VCaP (cell line): Measurements from ENCODE around the gene SLC4A7.
"Not testable (repeated sequence)": the region's sequence is repeated elsewhere in the genome, so short reads cannot be mapped to it uniquely, and the experiment has no call there.

Experiments
- H3K27ac ChIP-seq: fragments of 450-650 bp; 2 replicates; pipeline ENCODE4 v1.5.1; 2017
- TF ChIP-seq, protein P1 (sequence below): fragments of 450-650 bp; conservative IDR thresholded peaks from 2 replicates; pipeline ENCODE4 v1.5.1; 2017; ENCODE audit warnings: mild to moderate bottlenecking, moderate library complexity

The SLC4A7 gene

DNA sequence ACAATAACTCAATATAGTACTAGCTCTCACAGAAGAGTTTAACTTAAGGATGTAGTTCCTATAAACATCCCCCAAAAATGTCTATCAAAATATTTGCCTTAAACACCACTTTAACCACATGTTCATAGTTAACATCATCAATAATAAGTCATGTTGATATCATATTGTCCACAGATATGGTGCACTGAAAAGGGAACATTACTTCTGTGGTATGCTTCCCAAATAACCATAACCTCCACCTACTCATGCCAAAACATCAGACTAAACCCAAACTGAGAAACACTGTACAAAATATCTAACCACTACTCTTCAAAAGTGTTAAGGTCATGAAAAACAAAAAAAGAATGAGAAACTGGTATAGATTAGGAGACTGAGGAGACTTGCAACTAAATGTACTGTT is 32.9 kb downstream of the SLC4A7 start:
- H3K27ac ChIP-seq: no peak overlapping the region
- TF ChIP-seq, protein P1, sequence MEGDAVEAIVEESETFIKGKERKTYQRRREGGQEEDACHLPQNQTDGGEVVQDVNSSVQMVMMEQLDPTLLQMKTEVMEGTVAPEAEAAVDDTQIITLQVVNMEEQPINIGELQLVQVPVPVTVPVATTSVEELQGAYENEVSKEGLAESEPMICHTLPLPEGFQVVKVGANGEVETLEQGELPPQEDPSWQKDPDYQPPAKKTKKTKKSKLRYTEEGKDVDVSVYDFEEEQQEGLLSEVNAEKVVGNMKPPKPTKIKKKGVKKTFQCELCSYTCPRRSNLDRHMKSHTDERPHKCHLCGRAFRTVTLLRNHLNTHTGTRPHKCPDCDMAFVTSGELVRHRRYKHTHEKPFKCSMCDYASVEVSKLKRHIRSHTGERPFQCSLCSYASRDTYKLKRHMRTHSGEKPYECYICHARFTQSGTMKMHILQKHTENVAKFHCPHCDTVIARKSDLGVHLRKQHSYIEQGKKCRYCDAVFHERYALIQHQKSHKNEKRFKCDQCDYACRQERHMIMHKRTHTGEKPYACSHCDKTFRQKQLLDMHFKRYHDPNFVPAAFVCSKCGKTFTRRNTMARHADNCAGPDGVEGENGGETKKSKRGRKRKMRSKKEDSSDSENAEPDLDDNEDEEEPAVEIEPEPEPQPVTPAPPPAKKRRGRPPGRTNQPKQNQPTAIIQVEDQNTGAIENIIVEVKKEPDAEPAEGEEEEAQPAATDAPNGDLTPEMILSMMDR: no peak

DNA sequence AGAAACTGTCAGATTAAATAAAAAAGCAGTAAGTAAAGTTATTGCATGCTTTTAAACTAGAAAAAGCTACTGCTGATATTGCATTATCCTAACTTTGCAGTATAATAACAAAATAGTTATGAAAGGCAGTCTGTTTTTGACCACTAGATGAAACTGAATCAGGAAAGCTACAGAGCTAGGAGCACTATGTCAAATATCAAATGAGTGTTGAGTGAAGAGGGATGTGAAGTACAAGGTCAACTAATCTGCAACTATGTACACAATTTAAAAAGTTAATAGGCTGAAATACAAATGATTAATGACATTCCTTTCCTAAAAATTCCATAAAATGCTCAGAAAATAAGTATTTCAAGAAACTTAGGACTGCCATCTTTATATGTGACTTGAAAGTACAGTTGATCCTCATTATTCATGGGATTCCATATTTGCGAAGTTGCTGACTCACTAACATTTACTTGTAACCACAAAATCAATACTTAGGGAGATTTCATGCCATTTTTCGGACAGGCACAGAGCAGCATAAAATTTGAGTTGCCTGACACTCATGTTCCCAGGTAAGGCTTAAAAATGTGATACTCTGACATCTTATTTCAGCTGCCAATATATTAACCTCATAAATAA is 34.5 kb downstream of the SLC4A7 start:
- TF ChIP-seq, protein P1: no peak
- no peak overlapping the region for H3K27ac ChIP-seq

DNA sequence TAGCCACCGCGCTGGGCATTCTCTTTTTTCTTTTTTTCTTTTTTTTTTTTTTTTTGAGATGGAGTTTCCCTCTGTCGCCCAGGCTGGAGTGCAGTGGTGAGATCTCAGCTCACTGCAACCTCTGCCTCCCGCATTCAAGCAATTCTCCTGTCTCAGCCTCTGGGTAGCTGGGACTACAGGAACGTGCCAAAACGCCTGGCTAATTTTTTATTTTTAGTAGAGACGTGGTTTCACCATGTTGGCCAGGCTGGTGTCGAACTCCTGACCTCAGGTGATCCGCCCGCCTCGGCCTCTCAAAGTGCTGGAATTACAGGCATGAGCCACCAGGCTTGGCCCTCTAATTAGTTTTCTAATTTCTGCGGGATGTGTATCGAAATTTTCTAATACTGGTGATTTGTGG is 41.2 kb downstream of the SLC4A7 start:
- not testable (repeated sequence) for H3K27ac ChIP-seq

DNA sequence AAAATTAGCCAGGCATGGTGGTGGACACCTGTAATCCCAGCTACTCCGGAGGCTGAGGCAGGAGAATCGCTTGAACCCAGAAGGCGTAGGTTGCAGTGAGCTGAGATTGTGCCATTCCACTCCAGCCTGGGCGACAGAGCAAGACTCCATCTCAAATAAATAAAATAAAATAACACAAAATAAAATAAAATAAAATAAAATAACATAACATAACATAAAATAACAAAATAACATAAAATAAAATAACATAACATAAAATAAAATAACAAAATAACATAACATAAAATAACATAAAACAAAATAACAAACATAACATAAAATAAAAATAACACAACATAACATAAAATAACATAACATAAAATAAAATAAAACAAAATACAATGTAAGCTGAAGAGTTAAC is 45.8 kb downstream of the SLC4A7 start:
- not testable (repeated sequence) for H3K27ac ChIP-seq

DNA sequence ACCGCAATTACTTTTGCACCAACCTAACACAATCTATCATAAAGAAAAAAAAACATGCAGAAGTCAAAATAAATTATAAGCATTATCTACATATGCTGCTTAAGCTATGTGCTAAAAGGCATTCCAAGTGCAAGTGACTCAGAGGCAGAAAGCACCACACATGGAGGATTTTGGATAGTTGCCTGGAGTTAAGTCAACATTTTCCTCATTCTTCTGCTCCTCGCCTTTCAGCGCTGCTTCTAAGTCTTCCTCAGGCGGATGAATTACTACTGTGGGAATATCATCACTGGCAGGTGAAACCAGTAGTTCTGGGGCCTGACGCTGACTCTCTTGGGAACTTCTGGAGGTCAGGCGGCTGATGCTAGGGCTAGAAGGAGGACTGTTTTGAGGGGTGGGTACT is 53.1 kb downstream of the SLC4A7 start:
- no peak overlapping the region for H3K27ac ChIP-seq
- TF ChIP-seq, protein P1: no peak

DNA sequence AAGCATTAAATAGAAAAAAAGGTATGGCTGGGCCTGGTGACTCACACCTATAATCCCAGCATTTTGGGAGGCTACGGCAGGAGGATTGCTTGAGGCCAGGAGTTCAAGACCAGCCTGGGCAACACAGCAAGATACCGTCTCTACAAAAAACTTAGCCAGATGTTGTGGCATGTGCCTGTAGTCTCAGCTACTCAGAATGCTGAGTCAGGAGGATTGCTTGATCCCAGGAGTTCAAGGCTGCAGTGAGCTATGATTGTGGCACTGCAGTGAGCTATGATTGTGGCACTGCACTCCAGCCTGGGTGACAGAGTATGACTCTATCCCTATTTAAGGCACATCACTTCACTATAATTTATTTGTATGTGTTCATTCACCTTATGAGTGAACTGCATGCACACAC is 54.3 kb downstream of the SLC4A7 start:
- H3K27ac ChIP-seq: no peak overlapping the region
- TF ChIP-seq, protein P1: no peak

DNA sequence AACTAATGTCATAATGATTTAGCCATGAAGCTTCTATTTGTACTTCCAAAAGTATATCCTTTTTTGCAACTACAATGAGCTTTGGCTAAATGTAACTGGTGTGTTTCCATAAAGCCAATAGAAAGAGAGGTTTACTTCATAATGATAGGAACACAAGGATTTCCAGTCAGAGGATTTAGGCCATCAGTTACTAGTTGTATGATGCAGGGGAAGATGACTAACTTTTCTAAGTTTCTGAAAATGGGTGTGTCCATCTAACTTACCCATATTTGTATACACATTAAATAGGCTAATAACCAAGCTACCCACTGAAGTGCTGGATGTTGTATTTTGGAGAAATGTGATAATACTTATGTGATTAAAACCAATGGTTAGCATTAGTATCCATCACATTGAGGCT is 55.7 kb downstream of the SLC4A7 start:
- H3K27ac ChIP-seq: no peak overlapping the region
- TF ChIP-seq, protein P1: no peak

DNA sequence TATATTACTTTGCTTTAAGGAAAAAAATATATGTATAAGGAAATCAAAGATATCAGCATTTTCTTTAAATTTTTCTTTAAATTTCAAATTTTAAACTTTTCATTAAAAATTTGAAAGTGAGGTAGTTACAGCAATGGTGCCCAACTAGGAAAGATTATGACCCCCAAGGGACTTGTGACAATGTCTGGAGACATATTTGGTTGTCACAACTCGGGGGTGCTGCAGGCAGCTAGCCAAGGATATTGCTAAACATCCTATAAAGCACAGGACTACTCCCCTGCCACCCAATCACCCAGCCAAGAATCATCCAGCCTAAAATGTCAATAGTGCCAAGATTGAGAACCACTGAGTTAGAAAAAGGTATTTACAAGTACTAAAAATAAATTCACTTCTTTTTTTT is 57.3 kb downstream of the SLC4A7 start:
- TF ChIP-seq, protein P1: no peak
- H3K27ac ChIP-seq: no peak overlapping the region
